H1 (cell line): ENCODE results near the gene TSEN2. TPM values are rescaled to one million over a fixed set of nuclear protein-coding genes. Genes with fewer than 3 reads are reported as not detected.

Source experiments
- CTCF ChIA-PET: fragments of 300-600 bp; sonication (Branson Sonifier 250); formaldehyde crosslinking; loops from one replicate; lab custom pipeline; 2021; ENCODE audit not compliant: partially characterized antibody; lab: Charles Lee
- POLR2A ChIA-PET: fragments of 300-600 bp; sonication (Branson Sonifier 250); formaldehyde crosslinking; loops from one replicate; lab custom pipeline; 2021; ENCODE audit warnings: inconsistent platforms; ENCODE audit not compliant: partially characterized antibody; lab: Charles Lee
- DNase-seq, 2 experiments: peaks; one replicate each; pipeline versions ENCODE4 v3.0.0 to v3.0.0-alpha.2; 2010 to 2022; ENCODE audit warnings: low spot score in 2 of 2, low read depth in 1 of 2, mixed read lengths in 1 of 2
- FAIRE-seq: peaks from 2 replicates; lab custom pipeline; 2011; peaks lifted over from hg19 to GRCh38; lab: Jason Lieb, UNC
- H2AFZ ChIP-seq: 2 replicates; pipeline ENCODE4 v1.8.1; 2012; ENCODE audit warnings: low read length, inconsistent platforms
- H2AK5ac ChIP-seq: 2 replicates; pipeline ENCODE4 v1.6.1; 2013; ENCODE audit warnings: low read depth, low read length
- H2BK120ac ChIP-seq: replicated peaks from 2 replicates; pipeline ENCODE3; 2013; ENCODE audit warnings: low read depth, low read length, inconsistent platforms
- H2BK12ac ChIP-seq: 2 replicates; pipeline ENCODE4 v1.6.1; 2013; ENCODE audit warnings: low read depth, low read length
- H2BK15ac ChIP-seq: 2 replicates; pipeline ENCODE4 v1.6.1; 2013; ENCODE audit warnings: low read length
- H2BK20ac ChIP-seq: 2 replicates; pipeline ENCODE4 v1.6.1; 2013; ENCODE audit warnings: low read length
- H2BK5ac ChIP-seq: 2 replicates; pipeline ENCODE4 v1.6.1; 2013; ENCODE audit warnings: low read depth, low read length
- H3K14ac ChIP-seq: 2 replicates; pipeline ENCODE4 v1.6.1; 2013; ENCODE audit warnings: inconsistent platforms; ENCODE audit not compliant: insufficient read length
- H3K18ac ChIP-seq: 2 replicates; pipeline ENCODE4 v1.6.1; 2013; ENCODE audit warnings: low read length; ENCODE audit errors: extremely low read depth
- H3K23ac ChIP-seq: 2 replicates; pipeline ENCODE4 v1.6.1; 2013; ENCODE audit warnings: inconsistent platforms; ENCODE audit not compliant: insufficient read length
- H3K23me2 ChIP-seq: 2 replicates; pipeline ENCODE4 v1.6.1; 2013; ENCODE audit warnings: low read depth, low read length
- H3K27ac ChIP-seq: 2 replicates; pipeline ENCODE4 v1.6.1; 2011; ENCODE audit warnings: low read depth, low read length, inconsistent platforms
- H3K27me3 ChIP-seq, 4 experiments: replicated peaks in 1 of 4; 1 replicate in 1 of 4; 2 replicates in 3 of 4; pipeline versions ENCODE4 v1.6.1 to v1.8.1; 2011 to 2013; ENCODE audit warnings: low read length in 3 of 4, mild to moderate bottlenecking in 3 of 4, inconsistent platforms in 2 of 4, mixed read lengths in 2 of 4, moderate library complexity in 1 of 4; ENCODE audit not compliant: control insufficient read depth in 3 of 4, insufficient read depth in 3 of 4; ENCODE audit errors: extremely low read depth in 1 of 4
- H3K36me3 ChIP-seq, 4 experiments: 2 replicates each; pipeline versions ENCODE4 v1.6.1 to v1.8.1; 2011 to 2013; ENCODE audit warnings: mild to moderate bottlenecking in 4 of 4, low read length in 3 of 4, moderate library complexity in 2 of 4, control low read depth in 1 of 4, inconsistent platforms in 1 of 4; ENCODE audit not compliant: insufficient read depth in 4 of 4, control insufficient read depth in 2 of 4
- H3K4ac ChIP-seq: replicated peaks from 2 replicates; pipeline ENCODE3; 2013; ENCODE audit warnings: low read length, low read depth, mixed read lengths, inconsistent platforms; ENCODE audit not compliant: insufficient read length
- H3K4me1 ChIP-seq, 4 experiments: replicated peaks in 1 of 4; 1 replicate in 1 of 4; 2 replicates in 3 of 4; pipeline versions ENCODE4 v1.6.1 to v1.8.1; 2011 to 2013; ENCODE audit warnings: low read length in 3 of 4, inconsistent platforms in 2 of 4, mixed read lengths in 1 of 4; ENCODE audit not compliant: insufficient read depth in 4 of 4, control insufficient read depth in 3 of 4
- H3K4me2 ChIP-seq, 2 experiments: 2 replicates each; pipeline versions ENCODE4 v1.6.1 to v1.8.1; 2011 to 2013; ENCODE audit warnings: low read depth in 2 of 2, low read length in 2 of 2, control low read depth in 1 of 2, inconsistent platforms in 1 of 2, mild to moderate bottlenecking in 1 of 2; ENCODE audit not compliant: insufficient read depth in 1 of 2
- H3K4me3 ChIP-seq, 4 experiments: fragments of 200-600, 300-600 bp in 1 of 4; sonication (generic), shearing (Covaris generic), sonication (Bioruptor Twin) in 1 of 4; 2 replicates each; pipeline versions ENCODE4 v1.5.1 to v1.8.1; 2011 to 2016; ENCODE audit warnings: low read length in 4 of 4, low read depth in 3 of 4, control low read depth in 2 of 4, inconsistent platforms in 2 of 4, mild to moderate bottlenecking in 2 of 4, mixed read lengths in 1 of 4, moderate library complexity in 1 of 4; ENCODE audit not compliant: insufficient read depth in 2 of 4; ENCODE audit errors: extremely low read depth in 1 of 4
- H3K56ac ChIP-seq: replicated peaks from 2 replicates; pipeline ENCODE3; 2013; ENCODE audit warnings: low read depth, mild to moderate bottlenecking, mixed read lengths, low read length, inconsistent platforms; ENCODE audit not compliant: insufficient read length
- H3K79me1 ChIP-seq: 2 replicates; pipeline ENCODE4 v1.6.1; 2013; ENCODE audit warnings: low read depth, low read length, control low read depth
- H3K79me2 ChIP-seq, 2 experiments: 2 replicates each; pipeline versions ENCODE4 v1.6.1 to v1.8.1; 2012 to 2013; ENCODE audit warnings: low read length in 2 of 2, mild to moderate bottlenecking in 2 of 2, inconsistent platforms in 1 of 2; ENCODE audit not compliant: insufficient read depth in 2 of 2, control insufficient read depth in 1 of 2
- H3K9ac ChIP-seq, 4 experiments: replicated peaks in 1 of 4; 1 replicate in 1 of 4; 2 replicates in 3 of 4; pipeline versions ENCODE4 v1.6.1 to v1.8.1; 2011 to 2013; ENCODE audit warnings: low read depth in 3 of 4, low read length in 3 of 4, control low read depth in 2 of 4, mild to moderate bottlenecking in 2 of 4, moderate library complexity in 2 of 4, inconsistent platforms in 1 of 4; ENCODE audit errors: extremely low read depth in 1 of 4
- H3K9me3 ChIP-seq, 2 experiments: 2 replicates each; pipeline versions ENCODE4 v1.6.1 to v1.8.1; 2012 to 2013; ENCODE audit warnings: mild to moderate bottlenecking in 2 of 2, moderate library complexity in 2 of 2, control low read depth in 1 of 2, inconsistent platforms in 1 of 2, low read depth in 1 of 2, low read length in 1 of 2, mixed read lengths in 1 of 2; ENCODE audit not compliant: insufficient read depth in 2 of 2
- H4K20me1 ChIP-seq, 2 experiments: replicated peaks in 1 of 2; 2 replicates each; pipeline versions ENCODE3 to v1.8.1; 2011 to 2013; ENCODE audit warnings: inconsistent platforms in 2 of 2, low read length in 2 of 2, mild to moderate bottlenecking in 1 of 2; ENCODE audit not compliant: insufficient read depth in 2 of 2, control insufficient read depth in 1 of 2
- H4K5ac ChIP-seq: 2 replicates; pipeline ENCODE4 v1.6.1; 2013; ENCODE audit warnings: low read length, low read depth, mixed read lengths, inconsistent platforms; ENCODE audit not compliant: insufficient read length
- H4K8ac ChIP-seq: 2 replicates; pipeline ENCODE4 v1.8.0; 2013; ENCODE audit warnings: mild to moderate bottlenecking, moderate library complexity, low read length, inconsistent platforms; ENCODE audit not compliant: insufficient read depth; ENCODE audit errors: extremely low read depth
- H4K91ac ChIP-seq: replicated peaks from 2 replicates; pipeline ENCODE3; 2013; ENCODE audit warnings: low read length, mixed read lengths, inconsistent platforms; ENCODE audit not compliant: insufficient read length
- ATF3 ChIP-seq: IDR thresholded peaks from 2 replicates; pipeline ENCODE4 v1.6.1; 2011; ENCODE audit warnings: low read depth, mild to moderate bottlenecking, low read length; ENCODE audit not compliant: insufficient read depth
- CTCF ChIP-seq, 3 experiments: IDR thresholded peaks; 1 replicate in 2 of 3; 2 replicates in 1 of 3; pipeline versions ENCODE4 v1.5.1 to v1.6.1; 2011; ENCODE audit warnings: low read length in 3 of 3, mild to moderate bottlenecking in 3 of 3, inconsistent platforms in 2 of 3, low read depth in 1 of 3, moderate library complexity in 1 of 3; ENCODE audit not compliant: insufficient read depth in 1 of 3; ENCODE audit errors: control extremely low read depth in 1 of 3
- MAFK ChIP-seq: IDR thresholded peaks from 2 replicates; pipeline ENCODE4 v1.6.1; 2012; ENCODE audit warnings: low read depth, mild to moderate bottlenecking, improper control_type of control experiment, low read length
- WGBS, 2 experiments: shearing (Covaris generic) in 1 of 2; methylation state at CpG; one replicate each; pipeline versions ENCODE4 v1.1.6 to v1.1.7; 2013 to 2015; ENCODE audit warnings: low lambda C conversion rate in 2 of 2, mixed read lengths in 2 of 2, inconsistent platforms in 1 of 2, low coverage in 1 of 2, missing lambda C conversion rate in 1 of 2; ENCODE audit not compliant: insufficient replicate concordance in 2 of 2, insufficient coverage in 1 of 2, insufficient read length in 1 of 2; ENCODE audit errors: extremely low coverage in 1 of 2, missing lambda C conversion rate in 1 of 2; 5-methylcytosine and 5-hydroxymethylcytosine counted together
- polyA plus RNA-seq, 7 experiments: library from polyadenylated mRNA; depleted of rRNA in 3 of 7; stranded (reverse) in 5 of 7; unstranded in 2 of 7; fragments of >200 nt in 5 of 7; fragments of 200-250 nt in 2 of 7; gene quantifications; 1 replicate in 5 of 7; 2 replicates in 1 of 7; 4 replicates in 1 of 7; pipeline versions ENCODE4 v1.2.1 to v1.2.3, GENCODE V29; 2011 to 2013; ENCODE audit warnings: missing spikeins in 2 of 7, mixed read lengths in 2 of 7
- total RNA-seq: library from RNA; stranded (reverse); fragmentation: NEBNext Ultra II Directional; extraction: Animal tissue kit (Norgen Biotek cat#: 25700); gene quantifications from 2 replicates; pipeline ENCODE4 v1.2.1, GENCODE V29; 2021

TSEN2 gene
- total and polyA plus RNA-seq, 2 of the 8 experiments (the other 6 are each of a cell fraction or from before 2014, with no cell fraction given), result 16.1 to 22.4 TPM

GRCh38 chr3:12440927-12441714, 43.2 kb upstream of the TSEN2 start:
- Histone ChIP-seq H2AFZ (no peak overlapping the region), H3K56ac (no peak overlapping the region), H3K27me3 (peaks cover 0 to 2% (median 0%) of the 10 kb centered on the region in 4 experiments; a peak in 3 of 7 replicates), H3K36me3 (no peaks in the 10 kb centered on the region; a peak in 1 of 8 replicates), H3K14ac (no peak overlapping the region), H3K4me1 (peaks cover 0 to 16% (median 6%) of the 10 kb centered on the region in 4 experiments; a peak in 5 of 7 replicates), H2BK5ac (no peak overlapping the region), H4K91ac (no peak overlapping the region), H3K4me2 (no peak overlapping the region), H3K79me1 (no peaks in the 10 kb centered on the region), H3K18ac (no peak overlapping the region), H3K23ac (no peak overlapping the region), H3K4me3 (no peak overlapping the region), H3K9me3 (no peaks in the 10 kb centered on the region), H2BK15ac (no peak overlapping the region), H4K20me1 (no peaks in the 10 kb centered on the region), H3K23me2 (no peaks in the 10 kb centered on the region), H3K9ac (no peak overlapping the region), H2BK12ac (no peak overlapping the region), H3K4ac (no peak overlapping the region), H2BK120ac (no peak overlapping the region), H4K8ac (peak overlapping the region; percentile 87), H3K27ac (no peak overlapping the region), H4K5ac (no peak overlapping the region), H2AK5ac (no peak overlapping the region), H2BK20ac (no peak overlapping the region; the same call in 1 of the 2 replicates), H3K79me2 (no peaks in the 10 kb centered on the region)
- FAIRE-seq, result no peak
- 88% methylated on average over 20 of the region's 21 CpGs; no CpG with 5 or more reads in 1 of the 2 experiments for WGBS, 2 experiments
- CTCF ChIA-PET, result interaction anchor here (0.5 to 2.4 kb wide), 2 partner anchors 39 to 500 kb away, joined by 3 to 11 read pairs; no protein-coding TSS in a partner anchor
- TF ChIP-seq CTCF (IDR thresholded peaks at IDR 0.05; ENCODE audit: control extremely low read depth in 1 of 3, insufficient read depth in 1 of 3, low read depth in 1 of 3, low read length in 3 of 3), result no peak
- TF ChIP-seq MAFK, result peak; percentile 83
- TF ChIP-seq ATF3, result no peak
- DNase-seq, result no peak
- POLR2A ChIA-PET, result interaction anchor here (0.6 kb wide), 1 partner anchor 1167 kb away, joined by 5 read pairs; no protein-coding TSS in a partner anchor
